GM19438 (cell line): Measurements from ENCODE around the gene PHOX2A.

Experiments used
- ATAC-seq: cut with Tn5 transposase; IDR thresholded peaks from one replicate; pipeline ENCODE4 v1.9.1; 2021; ENCODE audit warnings: low read depth; ENCODE audit not compliant: unreplicated experiment

The PHOX2A gene

DNA sequence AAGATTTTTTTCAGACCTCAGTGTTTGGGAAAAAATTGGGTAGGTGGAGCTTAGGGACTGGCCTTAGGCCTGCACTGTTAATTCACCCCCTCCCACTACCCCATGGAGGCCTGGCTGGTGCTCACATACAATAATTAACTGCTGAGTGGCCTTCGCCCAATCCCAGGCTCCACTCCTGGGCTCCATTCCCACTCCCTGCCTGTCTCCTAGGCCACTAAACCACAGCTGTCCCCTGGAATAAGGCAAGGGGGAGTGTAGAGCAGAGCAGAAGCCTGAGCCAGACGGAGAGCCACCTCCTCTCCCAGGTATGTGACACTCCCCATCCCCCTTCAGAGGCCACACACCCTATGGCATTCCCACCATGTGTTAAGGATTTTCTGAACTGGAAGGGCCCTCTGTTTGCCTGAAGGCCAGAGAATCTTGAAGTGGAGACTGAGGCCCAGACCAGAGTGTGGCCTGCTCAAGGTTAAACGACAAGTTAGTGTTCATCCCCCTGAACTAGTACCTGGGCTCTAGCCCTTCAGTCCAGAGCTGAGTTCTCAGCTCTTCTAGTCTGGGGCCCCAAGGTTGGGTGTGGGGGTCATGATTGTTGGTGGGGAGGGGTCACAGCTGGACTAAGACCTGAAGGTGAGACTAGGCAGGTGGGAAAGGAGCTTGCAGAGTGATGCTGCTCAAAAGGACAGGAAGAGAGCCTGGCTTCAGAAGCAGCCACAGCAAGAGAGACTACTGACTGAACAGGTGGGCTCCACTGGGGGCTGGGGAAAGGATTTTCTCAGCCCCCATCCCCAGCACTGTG is 54.3 kb downstream of the PHOX2A start:
- ATAC-seq, result no peak
